ENCODE results near the gene TMEM156. TPM values are rescaled to one million over a fixed set of nuclear protein-coding genes. Genes with fewer than 3 reads are reported as not detected.

The TMEM156 gene
- 6.9 TPM for total RNA-seq

- no peaks in the 10 kb centered on the region for H3K27me3 ChIP-seq (ENCODE audit: insufficient read depth, low read length)
- H3K4me3 ChIP-seq (ENCODE audit: low read length): peak within 1 kb of the TSS; percentile 38
- H3K9me3 ChIP-seq (ENCODE audit: low read depth, low read length): no peaks in the 10 kb centered on the region
- H3K4me1 ChIP-seq (ENCODE audit: insufficient read depth, low read length): peaks cover 38% of the 10 kb centered on the region
Observed at GRCh38 chr4:39032218-39033085, at the start of gene TMEM156. TSS of gene TMEM156 (minus strand) at chr4:39032409. CDS start at chr4:39032313, 96 bp downstream.

DNA sequence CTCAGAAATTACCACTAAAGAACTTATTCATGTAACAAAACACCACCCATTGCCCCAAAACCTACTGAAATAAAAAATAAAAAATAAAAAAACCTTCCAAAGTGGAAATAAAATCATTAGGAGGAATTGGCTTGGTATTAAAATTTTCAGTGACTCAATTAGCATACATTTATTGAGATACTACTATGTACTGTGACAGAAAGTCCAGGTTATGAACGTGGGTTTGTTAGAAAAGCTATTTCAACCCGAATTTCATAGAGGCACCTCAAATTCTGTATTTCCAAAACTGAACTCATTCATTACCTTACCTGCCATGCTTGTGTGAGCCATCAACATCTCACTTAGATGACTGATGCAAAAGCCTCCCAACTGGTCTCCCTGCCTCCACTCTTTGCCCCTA, 46.6 kb upstream of the TMEM156 start:
- Histone ChIP-seq H3K4me1 (ENCODE audit: insufficient read depth, low read length) (no peaks in the 10 kb centered on the region), H3K27me3 (ENCODE audit: insufficient read depth, low read length) (no peaks in the 10 kb centered on the region), H3K4me3 (ENCODE audit: low read length) (no peak overlapping the region), H3K9me3 (ENCODE audit: low read depth, low read length) (no peaks in the 10 kb centered on the region)

DNA sequence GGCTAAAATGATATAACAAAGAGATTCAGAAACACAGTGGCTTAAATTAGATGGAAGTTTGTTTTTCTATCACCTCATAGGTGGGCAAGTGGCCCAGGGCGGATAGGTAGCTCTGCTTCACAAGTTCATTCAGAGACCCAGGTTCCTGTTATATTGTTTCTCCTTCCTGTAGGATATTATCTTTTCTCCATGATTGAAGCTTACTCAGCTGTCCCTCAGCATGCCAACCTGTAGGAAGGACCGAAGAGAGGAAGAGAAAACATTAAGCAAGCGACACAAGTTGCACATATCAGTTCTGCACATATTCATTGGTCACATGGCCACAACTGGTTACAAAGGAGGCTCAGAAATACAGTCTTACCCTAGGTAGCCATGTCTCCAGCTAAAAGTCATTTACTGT, 36.7 kb upstream of the TMEM156 start:
- no peaks in the 10 kb centered on the region for H3K27me3 ChIP-seq (ENCODE audit: insufficient read depth, low read length)
- H3K9me3 ChIP-seq (ENCODE audit: low read depth, low read length): no peaks in the 10 kb centered on the region
- no peak overlapping the region for H3K4me3 ChIP-seq (ENCODE audit: low read length)
- H3K4me1 ChIP-seq (ENCODE audit: insufficient read depth, low read length): peaks cover 4% of the 10 kb centered on the region

- Histone ChIP-seq H3K4me3 (ENCODE audit: low read length) (no peak overlapping the region), H3K9me3 (ENCODE audit: low read depth, low read length) (no peaks in the 10 kb centered on the region), H3K27me3 (ENCODE audit: insufficient read depth, low read length) (no peaks in the 10 kb centered on the region), H3K4me1 (ENCODE audit: insufficient read depth, low read length) (peaks cover 4% of the 10 kb centered on the region)
Observed at GRCh38 chr4:39067451-39067850, 35.2 kb upstream of the TMEM156 start.

GRCh38 chr4:39067031-39067430, 34.8 kb upstream of the TMEM156 start:
- no peak overlapping the region for H3K4me3 ChIP-seq (ENCODE audit: low read length)
- H3K4me1 ChIP-seq (ENCODE audit: insufficient read depth, low read length): peaks cover 4% of the 10 kb centered on the region
- no peaks in the 10 kb centered on the region for H3K27me3 ChIP-seq (ENCODE audit: insufficient read depth, low read length)
- no peaks in the 10 kb centered on the region for H3K9me3 ChIP-seq (ENCODE audit: low read depth, low read length)

GRCh38 chr4:39066371-39066770, 34.2 kb upstream of the TMEM156 start:
- H3K9me3 ChIP-seq (ENCODE audit: low read depth, low read length): no peaks in the 10 kb centered on the region

DNA sequence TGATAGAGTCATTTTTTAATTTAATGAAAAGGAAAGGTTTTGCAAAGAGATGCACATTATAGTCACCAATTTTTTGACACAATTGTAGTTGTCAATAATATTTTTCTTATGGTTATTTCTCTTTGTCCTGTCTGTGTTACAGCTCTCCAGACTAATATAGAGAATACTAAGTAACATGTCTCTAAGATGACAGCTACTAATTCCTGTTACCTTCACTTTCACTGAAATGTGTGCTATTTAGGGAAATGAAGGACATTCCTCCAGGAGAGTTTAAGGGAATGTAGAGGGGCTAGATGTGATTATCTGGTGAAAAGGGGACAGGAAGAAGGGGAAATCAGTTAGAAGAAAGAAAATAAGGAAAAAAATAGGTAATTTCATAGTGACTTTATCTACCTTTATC, 31.2 kb upstream of the TMEM156 start:
- Histone ChIP-seq H3K4me1 (ENCODE audit: insufficient read depth, low read length) (no peaks in the 10 kb centered on the region), H3K27me3 (ENCODE audit: insufficient read depth, low read length) (no peaks in the 10 kb centered on the region), H3K4me3 (ENCODE audit: low read length) (no peak overlapping the region), H3K9me3 (ENCODE audit: low read depth, low read length) (no peaks in the 10 kb centered on the region)

More at GRCh38 chr4:39066371-39066770, 34.2 kb upstream of the TMEM156 start:
- H3K4me1 ChIP-seq (ENCODE audit: insufficient read depth, low read length): peaks cover 4% of the 10 kb centered on the region
- H3K27me3 ChIP-seq (ENCODE audit: insufficient read depth, low read length): no peaks in the 10 kb centered on the region
- H3K4me3 ChIP-seq (ENCODE audit: low read length): no peak overlapping the region

DNA sequence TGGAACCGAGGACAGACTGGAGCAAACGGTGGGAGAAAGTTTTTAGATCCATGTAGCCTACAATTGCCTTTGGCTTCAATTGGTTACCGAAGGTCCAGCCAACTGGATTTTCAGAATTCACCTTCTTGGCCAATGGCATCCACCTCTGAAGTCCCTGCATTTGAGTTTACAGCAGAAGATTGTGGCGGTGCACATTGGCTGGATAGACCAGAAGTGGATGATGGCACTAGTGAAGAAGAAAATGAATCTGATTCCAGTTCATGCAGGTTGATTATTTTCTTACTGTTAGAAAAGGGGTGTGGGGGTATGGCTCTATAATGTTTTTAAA, 30.5 kb upstream of the TMEM156 start:
- no peaks in the 10 kb centered on the region for H3K9me3 ChIP-seq (ENCODE audit: low read depth, low read length)
- H3K4me1 ChIP-seq (ENCODE audit: insufficient read depth, low read length): no peaks in the 10 kb centered on the region
- H3K27me3 ChIP-seq (ENCODE audit: insufficient read depth, low read length): no peaks in the 10 kb centered on the region
- no peak overlapping the region for H3K4me3 ChIP-seq (ENCODE audit: low read length)

GRCh38 chr4:39062094-39062769, 30.0 kb upstream of the TMEM156 start, which contains the start of gene KLHL5:
TSS of gene KLHL5 (plus strand) at chr4:39062232. CDS start at chr4:39062653, 421 bp downstream.
- H3K4me1 ChIP-seq (ENCODE audit: insufficient read depth, low read length): no peaks in the 10 kb centered on the region
- no peak within 1 kb of the TSS for H3K4me3 ChIP-seq (ENCODE audit: low read length)
- H3K9me3 ChIP-seq (ENCODE audit: low read depth, low read length): no peaks in the 10 kb centered on the region
- no peaks in the 10 kb centered on the region for H3K27me3 ChIP-seq (ENCODE audit: insufficient read depth, low read length)

GRCh38 chr4:39061457-39061856, 29.2 kb upstream of the TMEM156 start:
- H3K9me3 ChIP-seq (ENCODE audit: low read depth, low read length): no peaks in the 10 kb centered on the region

GRCh38 chr4:39056023-39056422, 23.8 kb upstream of the TMEM156 start:
- H3K4me1 ChIP-seq (ENCODE audit: insufficient read depth, low read length): no peaks in the 10 kb centered on the region

More at GRCh38 chr4:39061457-39061856, 29.2 kb upstream of the TMEM156 start:
- no peak overlapping the region for H3K4me3 ChIP-seq (ENCODE audit: low read length)
- H3K27me3 ChIP-seq (ENCODE audit: insufficient read depth, low read length): no peaks in the 10 kb centered on the region
- no peaks in the 10 kb centered on the region for H3K4me1 ChIP-seq (ENCODE audit: insufficient read depth, low read length)

DNA sequence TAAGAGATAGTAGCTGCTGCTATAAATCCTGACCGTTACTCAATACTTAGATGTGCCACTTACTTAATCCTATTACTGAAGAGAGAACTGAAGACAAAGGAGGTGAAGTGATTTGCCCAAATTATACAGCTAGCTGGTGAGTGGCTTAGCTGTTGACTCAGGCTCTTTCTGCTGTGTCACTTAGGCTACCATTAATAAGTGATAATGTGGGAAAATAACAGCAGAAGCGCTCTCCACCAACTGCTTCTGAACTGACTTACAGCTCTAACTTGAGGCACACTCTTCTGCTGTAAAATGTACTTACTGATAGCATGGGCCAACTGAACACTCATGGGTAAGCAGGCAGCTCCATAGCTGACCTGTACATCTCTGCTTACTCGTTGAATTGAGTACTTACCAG, 22.3 kb upstream of the TMEM156 start:
- Histone ChIP-seq H3K4me3 (ENCODE audit: low read length) (no peak overlapping the region), H3K9me3 (ENCODE audit: low read depth, low read length) (no peaks in the 10 kb centered on the region), H3K4me1 (ENCODE audit: insufficient read depth, low read length) (no peaks in the 10 kb centered on the region), H3K27me3 (ENCODE audit: insufficient read depth, low read length) (no peaks in the 10 kb centered on the region)

More at GRCh38 chr4:39056023-39056422, 23.8 kb upstream of the TMEM156 start:
- no peaks in the 10 kb centered on the region for H3K9me3 ChIP-seq (ENCODE audit: low read depth, low read length)
- no peak overlapping the region for H3K4me3 ChIP-seq (ENCODE audit: low read length)
- H3K27me3 ChIP-seq (ENCODE audit: insufficient read depth, low read length): no peaks in the 10 kb centered on the region

DNA sequence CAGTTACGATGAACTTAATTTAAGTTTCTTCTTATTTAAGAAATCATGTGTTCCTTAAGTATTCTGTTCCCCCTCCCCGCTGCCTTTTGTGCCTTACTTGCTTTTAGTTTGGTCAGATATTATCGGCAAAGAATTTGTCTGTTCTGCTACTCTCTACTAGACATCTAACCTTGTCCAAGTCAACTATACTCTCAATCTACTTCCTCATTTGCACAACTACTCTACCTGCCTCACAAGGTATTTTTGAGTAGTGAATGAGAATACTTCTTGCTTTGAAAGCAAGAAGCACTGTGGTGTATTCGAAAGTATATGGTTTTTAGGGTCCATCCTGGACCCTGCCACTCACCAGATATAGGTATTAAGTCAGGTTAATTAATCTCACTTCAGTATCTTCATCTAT, 21.8 kb upstream of the TMEM156 start:
- no peaks in the 10 kb centered on the region for H3K4me1 ChIP-seq (ENCODE audit: insufficient read depth, low read length)
- H3K27me3 ChIP-seq (ENCODE audit: insufficient read depth, low read length): no peaks in the 10 kb centered on the region
- no peak overlapping the region for H3K4me3 ChIP-seq (ENCODE audit: low read length)
- H3K9me3 ChIP-seq (ENCODE audit: low read depth, low read length): no peaks in the 10 kb centered on the region

- H3K4me3 ChIP-seq (ENCODE audit: low read length): no peak overlapping the region
- H3K9me3 ChIP-seq (ENCODE audit: low read depth, low read length): no peaks in the 10 kb centered on the region
- H3K27me3 ChIP-seq (ENCODE audit: insufficient read depth, low read length): no peaks in the 10 kb centered on the region
- H3K4me1 ChIP-seq (ENCODE audit: insufficient read depth, low read length): peaks cover 23% of the 10 kb centered on the region
Observed at GRCh38 chr4:39051492-39051891, 19.3 kb upstream of the TMEM156 start.

- H3K9me3 ChIP-seq (ENCODE audit: low read depth, low read length): no peaks in the 10 kb centered on the region
- peaks cover 31% of the 10 kb centered on the region for H3K4me1 ChIP-seq (ENCODE audit: insufficient read depth, low read length)
- no peaks in the 10 kb centered on the region for H3K27me3 ChIP-seq (ENCODE audit: insufficient read depth, low read length)
- H3K4me3 ChIP-seq (ENCODE audit: low read length): no peak overlapping the region
Observed at GRCh38 chr4:39050590-39050989, 18.4 kb upstream of the TMEM156 start.

All from mononuclear cell (primary cell).